HUES48 (cell line): ENCODE measurements around the gene KRT31.

Experiments
- H3K27ac ChIP-seq: one replicate; pipeline ENCODE4 v1.7.0; 2013; ENCODE audit warnings: low read depth, low read length, inconsistent platforms
- H3K27me3 ChIP-seq: 2 replicates; pipeline ENCODE4 v1.6.1; 2013; ENCODE audit warnings: mild to moderate bottlenecking, low read length; ENCODE audit not compliant: control insufficient read depth, insufficient read depth
- H3K36me3 ChIP-seq: 2 replicates; pipeline ENCODE4 v1.6.1; 2013; ENCODE audit warnings: low read length; ENCODE audit not compliant: control insufficient read depth, insufficient read depth
- H3K4me1 ChIP-seq: 2 replicates; pipeline ENCODE4 v1.6.1; 2013; ENCODE audit warnings: mild to moderate bottlenecking, low read length; ENCODE audit not compliant: control insufficient read depth, insufficient read depth
- H3K4me3 ChIP-seq: 2 replicates; pipeline ENCODE4 v1.5.1; 2013; ENCODE audit warnings: mild to moderate bottlenecking, low read depth, low read length
- H3K9ac ChIP-seq: 2 replicates; pipeline ENCODE4 v1.6.1; 2013; ENCODE audit warnings: mild to moderate bottlenecking, low read depth, low read length, moderate library complexity
- H3K9me3 ChIP-seq: 2 replicates; pipeline ENCODE4 v1.6.1; 2013; ENCODE audit warnings: low read length; ENCODE audit not compliant: control insufficient read depth, insufficient read depth

Gene KRT31

GRCh38 chr17:41417576-41418015, 20.2 kb upstream of the KRT31 start:
- Histone ChIP-seq H3K4me1 (peaks cover 17% of the 10 kb centered on the region), H3K9ac (no peak overlapping the region), H3K27me3 (no peaks in the 10 kb centered on the region), H3K4me3 (no peak overlapping the region), H3K36me3 (no peaks in the 10 kb centered on the region), H3K9me3 (no peaks in the 10 kb centered on the region), H3K27ac (no peak overlapping the region)

GRCh38 chr17:41417127-41417526, 19.7 kb upstream of the KRT31 start:
- no peak overlapping the region for H3K4me3 ChIP-seq
- H3K36me3 ChIP-seq = no peaks in the 10 kb centered on the region
- no peaks in the 10 kb centered on the region for H3K27me3 ChIP-seq
- no peak overlapping the region for H3K9ac ChIP-seq
- no peaks in the 10 kb centered on the region for H3K9me3 ChIP-seq
- no peak overlapping the region for H3K27ac ChIP-seq
- H3K4me1 ChIP-seq = peaks cover 17% of the 10 kb centered on the region

DNA sequence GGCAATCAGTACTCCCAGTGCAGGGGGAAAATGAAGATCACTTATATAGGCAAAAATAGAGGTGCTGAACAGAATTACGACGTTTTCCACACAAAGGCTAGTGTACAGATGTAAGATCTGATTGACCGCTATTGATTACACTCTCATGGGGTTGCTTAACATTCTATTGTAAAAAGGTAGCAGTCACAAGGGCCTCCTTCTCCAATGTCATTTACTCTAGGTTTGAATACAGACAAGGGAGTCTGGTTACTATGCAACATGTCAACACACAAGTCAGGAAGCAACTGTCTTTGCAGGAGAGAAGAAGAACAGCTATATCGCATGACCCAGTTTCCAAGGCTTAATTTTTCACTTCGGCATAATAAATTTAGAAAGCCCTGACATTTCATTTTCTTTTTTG, 19.1 kb upstream of the KRT31 start:
- Histone ChIP-seq H3K9me3 (no peaks in the 10 kb centered on the region), H3K36me3 (no peaks in the 10 kb centered on the region), H3K9ac (no peak overlapping the region), H3K27me3 (no peaks in the 10 kb centered on the region), H3K4me3 (no peak overlapping the region), H3K27ac (no peak overlapping the region), H3K4me1 (peaks cover 17% of the 10 kb centered on the region)

DNA sequence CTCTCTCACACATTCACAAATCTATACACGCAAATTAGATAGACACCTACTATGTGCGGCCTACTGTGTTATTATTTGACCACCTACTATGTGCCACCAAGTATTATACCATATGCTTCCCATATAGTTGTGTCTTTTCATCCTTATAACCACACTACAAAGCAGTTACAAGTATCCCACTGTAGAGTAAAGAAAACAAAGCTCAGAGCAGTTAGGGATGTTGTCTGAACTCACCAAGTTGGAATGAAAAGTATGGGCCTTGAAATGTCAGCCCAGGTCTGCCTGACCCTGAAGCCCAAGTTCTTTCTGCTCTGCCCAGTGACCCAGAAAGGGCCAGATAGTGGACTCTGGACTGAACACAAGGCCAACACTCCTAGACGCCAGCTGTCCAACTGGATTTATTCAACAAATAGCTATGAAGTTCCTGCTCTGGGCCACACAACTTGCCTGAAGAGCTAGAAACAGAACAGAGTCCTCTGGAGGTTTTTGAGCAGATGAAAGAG, 18.5 kb upstream of the KRT31 start:
- no peaks in the 10 kb centered on the region for H3K9me3 ChIP-seq
- H3K27me3 ChIP-seq = no peaks in the 10 kb centered on the region
- no peak overlapping the region for H3K9ac ChIP-seq
- peaks cover 17% of the 10 kb centered on the region for H3K4me1 ChIP-seq
- no peaks in the 10 kb centered on the region for H3K36me3 ChIP-seq
- no peak overlapping the region for H3K4me3 ChIP-seq
- no peak overlapping the region for H3K27ac ChIP-seq

DNA sequence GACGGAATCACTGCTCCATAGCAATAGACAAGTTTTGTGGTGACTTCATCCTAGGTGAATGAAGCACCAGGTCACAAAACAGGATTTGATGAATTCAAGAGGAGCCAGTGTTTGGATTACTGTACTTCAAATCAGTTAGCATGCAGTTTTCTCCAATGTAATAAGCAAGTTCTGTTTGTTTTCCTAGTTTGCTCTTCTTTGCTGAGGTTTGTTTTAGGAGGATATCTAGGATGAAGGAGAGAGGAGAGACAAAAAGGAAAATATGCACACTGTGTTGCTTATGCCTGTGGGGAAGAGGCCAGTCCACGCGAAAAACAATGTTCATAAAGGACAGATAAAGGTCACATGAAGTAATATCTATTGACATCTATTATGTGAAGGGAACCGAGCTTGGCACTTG, 18.0 kb upstream of the KRT31 start:
- no peaks in the 10 kb centered on the region for H3K36me3 ChIP-seq
- no peaks in the 10 kb centered on the region for H3K9me3 ChIP-seq
- H3K27ac ChIP-seq = no peak overlapping the region
- peaks cover 17% of the 10 kb centered on the region for H3K4me1 ChIP-seq
- no peaks in the 10 kb centered on the region for H3K27me3 ChIP-seq
- H3K9ac ChIP-seq = no peak overlapping the region
- no peak overlapping the region for H3K4me3 ChIP-seq

GRCh38 chr17:41413982-41414381, 16.6 kb upstream of the KRT31 start:
- Histone ChIP-seq H3K9ac (no peak overlapping the region), H3K9me3 (no peaks in the 10 kb centered on the region), H3K27ac (no peak overlapping the region), H3K36me3 (no peaks in the 10 kb centered on the region), H3K4me3 (no peak overlapping the region), H3K4me1 (peaks cover 17% of the 10 kb centered on the region), H3K27me3 (no peaks in the 10 kb centered on the region)

GRCh38 chr17:41413353-41413957, 16.0 kb upstream of the KRT31 start:
- H3K27me3 ChIP-seq = no peaks in the 10 kb centered on the region
- H3K9me3 ChIP-seq = no peaks in the 10 kb centered on the region
- H3K27ac ChIP-seq = no peak overlapping the region
- no peak overlapping the region for H3K9ac ChIP-seq
- peaks cover 17% of the 10 kb centered on the region for H3K4me1 ChIP-seq
- no peaks in the 10 kb centered on the region for H3K36me3 ChIP-seq
- no peak overlapping the region for H3K4me3 ChIP-seq

DNA sequence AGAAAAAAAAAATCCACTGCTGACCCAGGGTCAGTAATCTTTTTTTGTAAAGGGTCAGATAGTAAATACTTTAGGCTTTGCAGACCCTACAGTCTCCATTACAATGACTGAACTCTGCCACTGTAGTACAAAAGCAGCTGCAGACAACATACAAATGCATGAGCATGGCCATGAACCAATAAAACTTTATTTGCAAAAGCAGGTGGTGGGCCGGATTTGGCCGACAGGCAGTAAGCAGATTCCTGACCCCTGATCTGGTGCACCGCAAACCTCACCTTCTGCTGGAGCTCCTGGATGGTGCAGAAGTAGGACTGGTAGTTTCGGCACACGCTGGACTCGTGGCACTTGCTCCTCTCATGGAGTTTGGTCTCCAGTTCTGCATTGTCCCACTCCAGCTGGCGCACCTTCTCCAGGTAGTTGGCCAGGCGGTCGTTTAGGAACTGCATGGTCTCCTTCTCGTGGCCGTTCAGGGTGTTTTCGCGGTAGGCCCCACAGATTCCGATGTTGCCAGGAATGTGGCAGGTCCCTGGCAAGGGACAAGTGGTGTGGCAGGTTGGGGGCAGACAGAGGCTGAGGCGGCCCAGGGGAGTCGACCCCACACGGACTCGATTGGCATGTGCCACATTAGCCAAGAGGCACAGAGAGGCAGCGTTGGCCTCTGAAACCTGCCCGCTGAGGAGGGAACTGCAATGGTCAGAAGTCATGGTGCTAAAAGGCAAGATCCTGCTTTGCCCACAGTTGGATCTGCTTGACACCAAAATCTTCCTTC, 13.8 kb upstream of the KRT31 start:
- H3K27me3 ChIP-seq = no peaks in the 10 kb centered on the region
- no peak overlapping the region for H3K27ac ChIP-seq
- H3K9ac ChIP-seq = no peak overlapping the region
- no peaks in the 10 kb centered on the region for H3K9me3 ChIP-seq
- no peak overlapping the region for H3K4me3 ChIP-seq
- no peaks in the 10 kb centered on the region for H3K36me3 ChIP-seq
- H3K4me1 ChIP-seq = peaks cover 14% of the 10 kb centered on the region

- Histone ChIP-seq H3K9me3 (no peaks in the 10 kb centered on the region), H3K36me3 (no peaks in the 10 kb centered on the region), H3K27ac (no peak overlapping the region), H3K27me3 (no peaks in the 10 kb centered on the region), H3K4me1 (no peaks in the 10 kb centered on the region), H3K4me3 (no peak overlapping the region), H3K9ac (no peak overlapping the region)
Measured at GRCh38 chr17:41407226-41407625, 9.8 kb upstream of the KRT31 start.

DNA sequence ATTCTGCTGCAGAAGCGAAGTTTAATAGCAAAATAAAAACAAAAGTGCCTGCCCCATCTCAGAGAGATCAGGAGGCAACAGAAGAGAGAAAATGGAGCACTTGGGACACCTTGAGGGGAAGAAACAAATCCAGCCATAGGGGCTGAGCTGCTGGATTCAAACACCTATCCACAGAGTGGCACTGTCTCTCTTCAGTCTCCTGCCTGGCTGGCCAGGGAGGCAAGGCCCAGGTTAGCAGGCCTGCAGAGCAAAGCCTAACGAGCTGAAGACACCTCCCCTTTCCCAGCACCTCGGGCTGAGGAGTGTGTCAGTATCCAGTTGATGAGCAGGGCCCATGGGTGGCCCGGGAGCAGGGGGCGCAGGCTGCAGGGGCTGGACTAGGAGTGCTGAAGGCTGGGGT, 8.8 kb upstream of the KRT31 start:
- H3K4me1 ChIP-seq = no peaks in the 10 kb centered on the region
- no peaks in the 10 kb centered on the region for H3K36me3 ChIP-seq
- no peaks in the 10 kb centered on the region for H3K9me3 ChIP-seq
- H3K9ac ChIP-seq = no peak overlapping the region
- no peak overlapping the region for H3K27ac ChIP-seq
- no peaks in the 10 kb centered on the region for H3K27me3 ChIP-seq
- H3K4me3 ChIP-seq = no peak overlapping the region

- H3K9me3 ChIP-seq = no peaks in the 10 kb centered on the region
- no peak overlapping the region for H3K4me3 ChIP-seq
- H3K4me1 ChIP-seq = no peaks in the 10 kb centered on the region
- H3K36me3 ChIP-seq = no peaks in the 10 kb centered on the region
- no peak overlapping the region for H3K9ac ChIP-seq
- no peak overlapping the region for H3K27ac ChIP-seq
- no peaks in the 10 kb centered on the region for H3K27me3 ChIP-seq
Measured at GRCh38 chr17:41404024-41404671, 6.7 kb upstream of the KRT31 start.
